SK-N-MC (cell line): ENCODE results near the gene PSEN1.

ENCODE experiments used
- EZH2 ChIP-seq: fragments of 200-600 bp; sonication (generic); IDR thresholded peaks from one replicate; pipeline ENCODE4 v1.6.1; 2017; ENCODE audit warnings: antibody characterized with exemption
- POLR2AphosphoS5 ChIP-seq: IDR thresholded peaks from 2 replicates; pipeline ENCODE4 v1.6.1; 2012; ENCODE audit warnings: mild to moderate bottlenecking, low read depth, low read length, borderline replicate concordance

DNA sequence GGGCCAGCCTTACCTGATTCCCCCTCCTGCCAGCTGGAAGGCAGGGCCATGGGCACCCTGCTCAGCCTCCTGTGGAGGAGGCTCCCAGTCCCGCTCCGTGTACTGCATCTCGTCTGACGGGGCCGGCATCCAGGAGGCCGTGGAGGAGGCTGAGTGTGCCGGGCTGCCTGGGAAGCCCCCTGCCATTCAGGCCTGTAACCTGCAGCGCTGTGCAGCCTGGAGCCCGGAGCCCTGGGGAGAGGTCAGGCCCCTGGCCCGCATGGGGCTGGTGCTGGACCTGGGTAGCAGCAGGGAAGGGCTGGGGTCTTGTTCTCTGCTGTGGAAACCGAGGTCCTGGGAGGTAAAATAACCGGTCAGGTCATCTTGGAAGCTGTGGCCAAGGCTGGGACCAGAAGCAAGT lies 117.4 kb downstream of the PSEN1 start:
- TF ChIP-seq EZH2 (no peak), POLR2AphosphoS5 (no peak)
